Stimulated activated CD4-positive, alpha-beta T cell treated with anti-CD3 and anti-CD28 coated beads, Interleukin-2, amount 100 ng/mL, for 24 hours (primary cell): ENCODE data around the gene PRDM16.

ENCODE experiments used
- DNase-seq, 2 donors: peaks; one replicate each; pipeline ENCODE4 v3.0.0-alpha.2; 2020

The PRDM16 gene

DNA sequence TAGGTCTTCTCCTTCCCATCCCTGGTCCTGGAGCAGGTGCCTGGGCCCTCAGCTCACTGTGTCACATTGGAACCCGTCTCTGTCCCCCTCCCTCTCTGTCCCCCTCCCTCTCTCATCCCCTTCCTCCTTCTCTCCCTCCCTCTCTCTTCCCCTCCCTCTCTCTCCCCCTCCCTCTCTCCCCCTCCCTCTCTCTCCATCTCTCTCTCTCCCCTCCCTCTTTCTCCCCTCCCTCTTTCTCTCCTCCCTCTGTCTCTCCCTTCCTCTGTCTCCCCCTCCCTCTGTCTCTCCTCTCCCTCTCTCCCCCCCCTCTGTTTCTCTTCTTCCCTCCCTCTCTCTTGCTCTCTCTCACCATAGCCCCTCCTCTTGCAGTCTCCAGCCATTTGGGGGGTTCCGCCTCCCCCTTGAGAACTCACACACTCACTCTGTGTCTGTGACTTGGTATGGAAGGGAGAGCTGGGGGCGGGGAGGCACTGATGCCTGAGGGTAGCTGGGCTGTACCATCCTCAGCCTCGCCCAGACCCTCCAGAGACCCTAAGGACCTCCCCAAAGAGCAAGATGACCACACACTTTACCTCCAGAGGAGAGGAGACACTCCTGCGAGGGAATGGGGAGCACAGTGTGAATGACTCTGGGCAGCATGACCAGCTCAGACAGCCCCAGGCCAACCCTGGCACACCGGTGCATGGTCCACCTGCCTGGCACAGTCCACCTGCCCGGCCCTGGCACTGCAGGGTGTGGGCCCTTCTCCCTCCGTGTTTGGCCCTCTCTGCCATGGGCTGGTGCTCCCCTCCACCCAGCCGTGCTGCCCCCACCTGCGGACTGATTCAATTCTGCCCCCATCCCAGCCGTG is 282.7 kb downstream of the PRDM16 start:
- no peak for DNase-seq

DNA sequence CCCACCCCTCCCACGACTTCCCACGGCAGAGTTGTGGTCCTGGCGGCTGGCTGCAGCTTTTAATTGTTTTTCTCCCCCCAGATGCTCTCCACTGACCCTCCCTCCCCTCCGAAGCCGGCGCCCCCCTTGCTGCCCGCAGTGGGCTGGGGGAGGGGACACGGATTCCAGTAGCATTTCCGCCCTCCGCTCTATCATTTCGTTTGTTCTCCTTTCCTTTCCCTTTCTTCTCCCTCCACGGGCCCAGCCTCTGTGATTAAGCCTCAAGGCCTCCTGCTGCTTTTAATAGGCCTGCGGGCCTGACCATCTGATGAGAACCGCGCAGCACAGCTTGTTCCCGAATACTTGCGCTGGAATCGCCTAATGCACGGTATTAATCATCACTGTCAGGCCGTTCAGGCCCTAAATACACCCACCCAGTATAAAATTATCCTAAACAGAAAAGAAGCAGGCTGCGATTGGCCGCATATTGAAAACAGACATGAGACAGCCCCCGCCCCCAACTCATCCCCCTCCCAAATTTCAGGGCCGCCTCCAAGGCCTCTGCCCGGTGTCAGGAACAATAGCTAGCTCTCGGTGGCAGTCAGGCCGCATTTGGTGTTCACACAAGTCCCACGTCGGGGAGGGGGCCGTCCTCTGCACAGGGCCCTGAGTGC is 283.4 kb downstream of the PRDM16 start:
- no peak for DNase-seq

DNA sequence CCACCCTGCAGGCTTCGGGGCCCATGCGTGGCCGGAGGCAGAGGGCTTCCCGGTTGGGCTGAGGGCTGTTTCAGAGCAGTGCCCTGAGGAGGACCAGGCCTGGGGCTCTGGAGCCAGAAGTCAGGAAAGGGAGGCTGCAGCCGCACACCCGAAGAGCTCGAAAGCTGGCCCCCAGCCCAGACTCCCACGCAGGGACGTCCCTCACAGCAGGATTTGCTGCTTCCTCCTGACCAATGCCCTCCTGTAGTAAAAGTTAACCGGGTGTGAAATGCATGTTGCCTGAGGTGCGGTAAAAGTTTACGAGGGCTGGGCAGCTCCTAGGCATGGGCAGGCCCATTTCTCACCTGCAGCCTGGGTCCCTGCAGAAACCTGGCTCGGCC is 283.9 kb downstream of the PRDM16 start:
- no peak for DNase-seq

DNA sequence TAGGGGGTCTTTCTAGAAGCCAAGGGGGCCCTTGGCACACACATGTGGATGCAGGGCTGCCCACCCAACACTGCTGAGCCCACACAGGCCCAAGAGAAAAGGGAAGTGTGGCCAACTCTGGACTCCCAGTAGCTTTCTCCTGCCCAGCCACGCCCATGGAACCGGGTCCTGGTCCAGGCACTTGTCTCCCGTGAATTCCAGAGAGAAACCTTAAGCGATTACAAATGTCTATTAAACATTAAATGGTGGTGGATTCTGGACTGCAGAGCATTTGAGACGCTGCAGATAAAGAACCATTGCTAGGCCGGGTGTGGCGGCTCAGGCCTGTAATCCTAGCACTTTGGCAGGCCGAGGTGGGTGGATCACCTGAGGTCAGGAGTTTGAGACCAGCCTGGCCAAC is 284.9 kb downstream of the PRDM16 start:
- DNase-seq: no peak

DNA sequence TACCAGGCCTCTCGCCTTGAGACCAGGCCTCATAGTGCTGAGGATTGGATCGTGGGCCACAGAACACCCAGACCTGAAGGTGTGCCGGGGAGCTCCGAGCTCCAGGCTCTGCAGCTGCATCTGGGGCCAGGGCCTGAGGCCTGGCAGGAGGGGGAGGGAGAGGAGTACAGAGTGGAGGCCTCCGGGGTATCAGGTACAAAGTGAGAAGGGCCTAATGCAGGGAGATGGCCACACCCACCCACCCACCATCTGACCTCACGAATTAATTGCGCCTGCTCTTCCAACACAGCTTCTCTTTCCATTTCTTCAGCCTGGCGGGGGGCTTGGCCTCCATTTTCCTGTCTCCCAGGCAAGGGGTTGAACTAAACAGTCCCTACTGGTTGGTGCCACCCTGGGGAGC is 286.1 kb downstream of the PRDM16 start:
- DNase-seq: no peak

DNA sequence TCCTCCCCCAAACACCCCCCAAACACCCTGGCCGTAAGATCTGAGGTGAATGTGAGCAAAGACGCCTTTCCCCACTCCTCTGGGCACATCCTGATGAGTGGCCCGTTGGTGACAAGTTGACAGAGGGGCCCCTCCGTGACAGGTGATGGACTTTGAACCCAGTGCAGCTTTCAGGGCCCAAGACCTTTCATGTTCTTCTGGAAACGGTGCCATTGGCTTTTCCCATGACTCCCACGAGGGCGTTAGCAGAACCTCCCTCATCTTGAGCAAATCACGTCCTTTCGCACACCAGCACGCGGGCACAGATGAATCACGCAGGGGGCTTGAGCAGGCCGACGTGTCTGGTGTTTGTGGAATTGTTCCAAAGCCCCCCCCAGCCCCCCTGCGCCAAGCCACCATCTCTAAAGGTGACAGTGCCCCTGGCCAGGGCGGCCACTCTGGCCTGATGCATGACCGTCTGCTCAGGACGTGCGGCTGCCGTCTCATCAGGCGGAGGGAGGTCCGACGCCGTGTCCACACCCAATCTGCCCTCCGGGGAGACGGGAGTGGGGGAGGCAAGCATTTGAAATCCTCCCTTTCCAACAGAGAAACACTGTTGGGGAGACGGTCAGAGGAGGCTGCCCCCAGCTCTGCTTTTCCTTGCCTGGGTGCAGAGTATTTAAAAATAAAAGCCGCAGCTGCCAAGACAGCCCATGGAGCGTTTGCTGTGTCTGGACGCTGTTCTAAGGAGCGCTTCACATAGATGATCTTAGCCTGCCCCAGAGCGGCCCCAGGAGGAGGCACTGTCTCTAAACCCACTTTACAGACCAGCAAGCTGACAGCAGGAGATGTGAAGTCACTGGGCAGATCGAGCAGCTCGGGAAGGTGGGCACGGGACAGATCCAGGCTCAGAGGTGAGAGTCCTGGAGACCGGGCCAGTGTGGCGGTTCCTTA is 287.2 kb downstream of the PRDM16 start:
- DNase-seq: no peak

DNA sequence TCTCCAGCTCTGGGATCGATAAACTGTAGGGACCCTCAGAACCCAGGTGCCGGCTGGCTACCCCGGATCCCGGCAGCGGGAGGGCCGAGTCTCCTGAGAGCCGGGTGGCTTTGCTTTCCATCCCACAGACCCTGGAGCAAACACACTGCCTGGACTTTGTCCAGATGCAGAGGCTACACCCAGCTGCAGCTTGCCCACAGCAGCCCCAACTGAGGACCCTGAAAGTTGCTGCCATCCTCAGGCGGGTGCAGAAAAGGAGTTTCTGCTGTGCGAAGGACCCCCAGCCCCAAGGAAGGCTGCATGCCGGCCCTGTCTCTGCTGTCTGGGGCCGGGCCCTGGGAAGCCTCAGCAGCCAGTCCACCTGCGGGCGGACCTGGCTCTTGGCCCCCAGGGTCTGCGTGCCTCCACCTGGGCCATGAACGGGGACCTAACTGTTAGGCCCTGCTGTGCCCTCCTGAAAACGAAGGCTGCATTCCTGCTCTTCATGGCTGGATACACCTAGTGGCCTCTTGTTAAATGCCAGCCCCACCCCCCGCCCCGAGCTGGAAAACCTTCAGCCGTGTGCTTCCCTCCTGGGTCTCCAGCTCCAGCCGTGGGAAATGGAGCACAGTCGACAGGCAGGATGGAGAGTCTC is 287.9 kb downstream of the PRDM16 start:
- no peak for DNase-seq

DNA sequence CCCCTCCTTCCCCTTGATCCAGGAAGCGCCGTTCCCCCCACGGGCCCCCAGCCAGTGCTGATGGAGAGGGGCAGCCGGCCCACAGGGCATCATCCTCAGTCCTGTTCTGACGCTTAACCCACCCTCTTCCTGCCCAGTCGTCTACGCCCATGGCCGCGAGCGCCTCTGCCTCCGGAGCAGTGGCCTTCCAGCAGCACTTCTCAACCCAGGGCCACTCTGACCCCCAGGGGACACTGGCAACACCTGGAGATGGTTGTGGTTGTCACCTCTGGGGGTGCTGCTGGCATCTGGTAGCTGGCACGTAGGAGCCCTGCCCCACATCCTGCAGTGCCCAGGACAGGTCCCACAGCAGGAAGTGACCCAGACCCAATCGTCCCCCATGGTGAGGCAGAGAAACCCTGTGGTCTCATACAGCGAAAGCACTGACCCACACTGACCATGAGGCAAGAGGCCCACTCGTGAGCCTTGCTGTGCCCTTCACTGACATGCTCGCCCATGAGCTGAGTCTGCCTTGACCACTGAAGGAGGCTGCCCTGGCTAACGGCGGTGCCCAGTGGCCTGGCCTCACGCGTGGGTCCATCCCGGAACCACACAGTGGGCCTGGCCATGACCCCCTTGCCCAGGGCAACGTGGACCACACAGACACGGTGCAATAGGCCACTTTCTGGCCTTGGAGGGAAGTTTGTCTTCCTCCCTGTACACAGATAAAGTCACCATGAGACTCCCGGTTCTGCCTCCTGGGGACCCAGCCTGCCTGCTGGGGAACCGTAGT is 288.7 kb downstream of the PRDM16 start:
- DNase-seq: no peak

DNA sequence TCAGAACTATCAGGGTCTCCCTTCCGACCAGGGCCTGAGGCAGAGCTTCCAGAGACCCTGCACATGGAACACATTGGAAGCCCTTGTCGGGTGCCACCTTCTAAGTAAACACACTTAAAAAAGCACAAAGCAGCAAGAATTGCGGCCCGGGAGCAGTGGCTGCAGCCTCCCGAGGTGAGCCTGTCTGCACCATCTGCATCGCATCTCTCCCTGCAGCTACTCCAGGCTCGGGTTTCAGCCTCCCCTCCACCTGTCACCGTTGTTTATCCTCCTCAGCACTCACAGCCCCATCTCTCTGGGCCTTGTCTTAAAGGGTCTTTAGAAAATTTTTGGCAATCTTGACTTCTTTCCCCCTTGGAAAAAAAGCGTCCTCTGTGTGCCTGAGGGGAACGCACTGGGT is 290.3 kb downstream of the PRDM16 start:
- DNase-seq: no peak

DNA sequence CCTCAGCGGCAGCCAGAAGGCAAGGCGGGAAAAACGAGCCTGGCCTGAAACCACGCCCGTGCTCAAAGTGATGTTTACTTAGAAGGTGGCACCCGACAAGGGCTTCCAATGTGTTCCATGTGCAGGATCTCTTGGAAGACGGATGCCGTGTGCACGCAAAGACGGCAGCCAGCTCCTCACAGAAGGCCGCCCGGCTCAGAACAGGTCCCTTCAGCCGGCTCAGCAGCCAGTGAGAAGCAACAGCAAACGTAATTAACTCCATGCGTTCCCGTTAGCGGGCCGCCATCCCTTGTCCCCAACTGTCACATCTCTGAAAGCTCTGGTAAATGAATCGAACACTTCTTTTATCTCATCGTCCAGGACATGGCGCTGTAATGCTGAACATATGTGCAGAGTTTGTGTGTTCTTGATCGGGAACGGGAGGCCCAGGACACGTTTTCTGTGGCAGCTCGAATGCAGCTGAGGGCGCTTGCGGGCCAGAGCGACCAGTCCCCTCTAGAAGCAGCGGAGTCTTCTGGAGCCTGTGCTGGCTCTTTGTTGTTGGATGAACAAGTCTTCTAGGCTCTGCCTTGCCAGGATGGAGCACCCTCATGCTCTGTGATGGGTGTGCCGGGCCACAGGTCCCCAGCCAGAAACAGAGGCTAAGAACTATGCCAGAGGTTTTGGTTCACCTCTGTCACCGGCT is 290.9 kb downstream of the PRDM16 start:
- DNase-seq: no peak

DNA sequence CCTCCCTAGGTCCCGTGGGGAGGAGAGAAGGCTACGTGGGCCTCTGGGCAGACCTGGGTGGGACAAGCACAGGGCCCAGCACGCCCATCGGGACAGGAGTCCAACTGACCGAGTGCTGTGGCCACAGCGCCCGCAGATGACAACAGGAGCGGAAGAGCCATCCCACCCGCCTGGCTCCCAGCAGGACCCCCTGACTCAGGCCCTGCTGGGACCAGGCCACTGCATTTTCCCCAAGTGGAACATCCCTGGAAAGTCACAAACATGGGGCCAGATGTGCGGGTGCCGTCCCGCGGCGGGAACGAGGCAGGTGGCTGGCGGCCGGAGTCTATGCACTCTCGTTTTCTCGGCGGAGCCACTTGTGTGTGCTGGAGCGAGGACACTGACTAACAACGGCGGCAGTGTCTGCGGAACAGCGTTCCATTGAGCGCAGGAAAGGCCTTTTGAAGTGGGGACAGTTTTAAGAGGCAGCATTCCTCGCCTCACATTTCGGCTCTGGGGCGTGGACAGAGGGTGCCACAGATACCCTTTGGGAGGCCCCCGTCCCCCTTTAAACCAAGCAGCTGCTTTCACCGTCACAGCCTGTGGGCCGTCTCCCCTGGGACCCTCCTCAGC is 291.7 kb downstream of the PRDM16 start:
- no peak for DNase-seq

DNA sequence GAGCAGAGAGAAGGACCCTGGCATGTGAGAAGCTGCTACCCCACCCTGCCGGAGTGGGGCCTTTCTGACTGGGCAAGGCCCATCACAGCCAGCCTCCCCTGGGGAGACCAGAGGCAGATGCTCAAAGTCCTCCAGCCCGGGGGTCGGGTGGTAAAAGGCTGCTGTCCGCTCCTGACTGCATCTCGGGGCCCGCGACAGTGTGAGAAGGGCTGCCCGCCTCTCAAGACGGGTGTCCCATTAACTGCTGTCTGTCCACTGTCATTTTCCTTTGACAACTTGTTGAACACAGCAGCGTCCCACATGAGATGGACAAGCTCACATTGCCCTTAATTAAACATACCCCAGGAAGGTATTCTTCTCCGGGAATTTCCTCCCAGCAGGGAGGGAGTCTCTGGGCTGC is 294.0 kb downstream of the PRDM16 start:
- DNase-seq: no peak

DNA sequence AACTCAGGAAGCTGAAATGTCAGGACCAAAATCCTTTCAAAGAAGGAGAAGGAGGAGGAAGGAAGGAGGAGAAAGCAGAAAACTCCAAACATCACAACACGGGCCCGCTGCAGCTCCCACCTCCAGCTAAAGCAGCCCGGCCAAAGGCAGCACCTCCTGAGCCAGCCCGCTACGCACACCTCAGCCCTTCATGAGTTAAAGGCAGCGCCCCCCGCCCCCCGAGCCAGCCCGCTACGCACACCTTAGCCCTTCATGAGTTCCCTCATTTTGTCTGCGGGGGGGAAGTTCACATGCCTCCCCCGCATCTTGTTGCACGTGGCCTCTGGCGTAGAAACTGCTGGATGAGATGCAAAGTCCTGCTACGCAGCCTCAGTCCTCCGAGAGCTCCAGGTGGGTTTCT is 294.8 kb downstream of the PRDM16 start:
- no peak for DNase-seq

DNA sequence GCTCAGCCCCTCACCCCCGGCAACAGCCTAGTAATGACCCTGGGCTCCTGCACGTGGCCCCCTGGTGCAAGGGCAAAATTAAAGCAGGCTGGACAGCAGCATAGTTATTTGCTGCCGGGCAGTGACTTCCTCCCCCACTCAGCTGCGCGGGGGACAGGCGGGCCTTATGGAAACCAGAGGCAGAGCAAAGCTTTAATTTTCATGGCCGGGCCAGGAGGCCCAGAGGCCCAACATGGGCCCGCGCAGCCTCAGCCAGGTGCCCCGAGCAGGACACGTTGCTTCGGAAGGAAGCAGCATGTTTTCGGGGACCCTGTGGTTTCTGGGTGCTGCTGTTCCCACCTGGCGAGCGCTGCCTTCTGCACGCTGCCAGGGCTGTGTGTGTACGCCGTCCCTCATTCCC is 295.5 kb downstream of the PRDM16 start:
- no peak for DNase-seq

DNA sequence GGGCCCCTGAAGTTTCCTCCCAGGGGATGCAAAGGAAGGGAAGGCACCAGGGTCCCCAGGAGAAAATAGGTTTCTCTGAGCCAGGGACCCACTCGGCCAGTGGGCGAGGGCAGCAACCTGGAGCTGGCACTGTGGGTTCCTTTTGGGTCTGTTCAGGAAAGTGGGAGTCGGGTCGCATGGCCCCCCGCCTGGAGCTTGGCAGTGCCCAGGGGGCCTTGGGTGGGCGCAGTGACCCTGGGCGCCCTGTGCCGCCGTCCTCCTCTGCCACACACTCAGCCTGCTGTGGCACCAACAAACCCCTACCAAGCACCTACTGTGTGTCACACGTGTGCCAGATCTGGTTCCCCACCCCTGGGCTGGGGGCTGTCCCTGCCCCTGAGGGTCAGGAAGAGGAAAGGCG is 296.0 kb downstream of the PRDM16 start:
- no peak for DNase-seq

DNA sequence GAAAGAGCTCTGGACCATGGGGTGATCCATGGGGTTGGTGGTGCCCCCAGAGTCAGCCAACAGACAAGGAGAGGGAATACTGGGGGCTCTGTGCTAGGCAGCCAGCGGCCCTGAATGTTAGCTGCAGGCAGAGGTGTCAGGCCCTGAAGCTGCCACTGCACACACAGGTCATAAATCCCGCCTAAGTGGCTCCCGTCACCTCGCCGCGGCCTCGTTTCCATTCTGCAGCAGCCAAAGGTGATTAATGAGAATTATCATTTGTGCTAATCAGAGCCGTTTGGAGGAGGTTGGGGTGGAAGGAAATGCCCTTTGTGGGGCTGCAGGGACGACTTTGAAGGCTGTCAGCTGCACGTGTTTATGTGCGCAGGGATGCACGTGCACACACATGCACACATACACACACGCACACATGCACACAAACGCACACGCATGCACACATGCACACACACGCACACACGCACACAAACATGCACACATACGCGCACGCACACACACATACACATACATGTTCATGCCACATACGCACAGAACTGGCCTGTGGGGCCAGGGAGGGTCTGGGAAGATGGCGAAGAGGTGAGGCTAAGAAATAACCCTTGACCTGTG is 296.6 kb downstream of the PRDM16 start:
- no peak for DNase-seq

DNA sequence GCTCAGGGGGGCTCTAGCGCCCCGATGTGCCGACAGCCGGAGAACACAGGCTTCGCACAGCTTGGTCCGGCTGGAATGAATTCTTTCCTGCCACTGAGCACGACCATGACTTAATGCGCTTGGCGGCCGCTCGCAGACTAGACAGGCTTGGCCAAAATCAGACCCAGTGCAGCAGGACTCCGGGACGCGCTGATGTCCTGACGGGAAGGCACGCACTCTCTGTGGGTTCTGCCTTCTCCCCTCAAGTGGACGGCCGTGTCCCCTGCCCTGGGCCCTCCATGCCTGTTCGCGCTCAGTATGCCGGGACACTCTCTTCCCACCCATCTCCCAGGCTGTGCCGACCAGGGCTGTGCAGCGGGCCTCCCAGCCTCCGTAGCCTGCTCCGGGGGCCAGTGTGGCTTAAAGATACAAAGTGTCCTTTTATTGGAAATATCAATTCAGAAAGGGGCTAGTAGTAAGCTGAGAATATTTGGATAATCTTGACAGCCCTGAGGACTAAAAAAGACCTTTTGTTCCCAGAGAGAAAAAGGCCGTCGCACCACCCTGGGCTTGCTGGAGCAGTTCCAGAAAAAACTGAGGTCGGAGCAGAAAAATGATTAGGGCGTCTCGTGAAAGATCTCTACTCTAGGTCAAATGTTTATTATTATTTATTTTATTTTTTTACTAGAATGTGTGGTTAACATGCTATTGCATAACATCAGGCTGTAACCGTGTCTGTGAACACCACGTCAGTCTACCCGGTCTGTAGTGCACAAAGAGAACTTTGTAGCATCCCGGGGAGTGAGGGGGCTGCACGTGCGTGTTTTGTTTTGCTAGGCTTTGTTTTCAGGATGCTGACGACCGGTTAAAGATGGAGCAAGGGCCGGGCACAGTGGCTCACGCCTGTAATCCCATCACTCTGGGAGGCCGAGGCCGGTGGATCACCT is 297.4 kb downstream of the PRDM16 start:
- DNase-seq: no peak

DNA sequence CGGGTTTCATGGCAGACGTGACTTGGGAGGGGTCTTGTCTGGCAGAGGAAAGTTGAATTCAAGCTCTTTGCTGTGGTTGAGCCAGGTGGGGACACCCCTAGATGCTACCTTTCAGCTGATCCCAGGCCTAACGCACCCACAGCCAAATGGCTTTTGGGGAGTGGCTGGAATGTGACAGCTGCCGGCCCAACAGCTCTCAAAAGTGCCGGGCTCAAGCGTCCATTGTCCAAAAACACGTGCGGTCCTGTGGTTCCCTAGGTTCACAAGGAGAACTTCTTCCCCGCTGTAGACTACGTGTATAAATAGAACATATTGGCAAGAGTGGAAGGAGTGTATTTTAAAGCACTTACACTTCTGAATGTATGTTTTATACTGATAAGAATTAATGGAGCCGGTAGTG is 298.4 kb downstream of the PRDM16 start:
- DNase-seq: no peak

DNA sequence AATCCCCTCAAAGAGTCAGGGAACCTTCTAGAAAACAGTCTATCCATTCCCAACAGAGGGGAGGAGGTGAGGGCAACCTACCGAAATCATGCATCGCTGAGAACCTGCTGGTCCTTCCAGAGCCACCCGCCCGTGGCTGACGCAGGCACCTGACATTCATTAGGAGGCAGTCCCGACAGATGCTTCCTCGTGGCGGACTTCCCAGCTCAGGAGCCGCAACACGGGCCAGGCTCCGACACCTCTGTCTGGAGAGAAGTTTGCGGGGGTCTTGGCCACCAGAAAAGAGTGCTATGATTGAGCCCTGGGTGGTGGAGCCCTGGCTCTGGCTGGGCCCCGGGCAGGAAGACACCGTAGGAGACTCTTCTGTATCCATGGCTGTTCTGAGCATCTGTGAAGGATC is 299.1 kb downstream of the PRDM16 start:
- DNase-seq: no peak
